BJ (cell line): ENCODE measurements around the gene TNIP1. TPM values are rescaled to one million over a fixed set of nuclear protein-coding genes. Genes with fewer than 3 reads are reported as not detected.
A peak's percentile ranks its signal among the peaks of the same experiment; 100 is the strongest.

ENCODE experiments used
- CTCF ChIA-PET: fragments of 350-600 bp; formaldehyde crosslinking; extraction: SDS; loops from one replicate; lab custom pipeline; 2021; ENCODE audit warnings: antibody characterized with exemption, inconsistent platforms; lab: Yijun Ruan, JAX
- POLR2A ChIA-PET: fragments of 300-600 bp; sonication (Branson Sonifier 250); formaldehyde crosslinking; extraction: SDS; loops from one replicate; lab custom pipeline; 2021; ENCODE audit warnings: antibody characterized with exemption; lab: Charles Lee
- DNase-seq: peaks from one replicate; pipeline ENCODE4 v3.0.0-alpha.2; 2011; ENCODE audit warnings: low read depth
- H3K27me3 ChIP-seq: 2 replicates; pipeline ENCODE4 v1.6.0; 2011; ENCODE audit warnings: low read length; ENCODE audit not compliant: control insufficient read depth, insufficient read depth
- H3K36me3 ChIP-seq: 2 replicates; pipeline ENCODE4 v1.5.1; 2011; ENCODE audit warnings: low read length; ENCODE audit not compliant: control insufficient read depth, insufficient read depth
- H3K4me3 ChIP-seq: 2 replicates; pipeline ENCODE4 v1.5.1; 2011; ENCODE audit warnings: low read depth, mild to moderate bottlenecking, control low read depth, low read length
- polyA plus RNA-seq: library from polyadenylated mRNA; depleted of rRNA; stranded (reverse); fragments of >200 nt; gene quantifications from 2 replicates; pipeline ENCODE4 v1.2.3, GENCODE V29; 2011
- TF ChIP-seq, protein P1 (sequence below): IDR thresholded peaks from 2 replicates; pipeline ENCODE4 v1.5.1; 2011; ENCODE audit warnings: low read depth, mild to moderate bottlenecking, control low read depth, inconsistent platforms, low read length, moderate library complexity; ENCODE audit not compliant: insufficient read depth

TNIP1 gene
- polyA plus RNA-seq, 1 experiment: 80.8 TPM

DNA sequence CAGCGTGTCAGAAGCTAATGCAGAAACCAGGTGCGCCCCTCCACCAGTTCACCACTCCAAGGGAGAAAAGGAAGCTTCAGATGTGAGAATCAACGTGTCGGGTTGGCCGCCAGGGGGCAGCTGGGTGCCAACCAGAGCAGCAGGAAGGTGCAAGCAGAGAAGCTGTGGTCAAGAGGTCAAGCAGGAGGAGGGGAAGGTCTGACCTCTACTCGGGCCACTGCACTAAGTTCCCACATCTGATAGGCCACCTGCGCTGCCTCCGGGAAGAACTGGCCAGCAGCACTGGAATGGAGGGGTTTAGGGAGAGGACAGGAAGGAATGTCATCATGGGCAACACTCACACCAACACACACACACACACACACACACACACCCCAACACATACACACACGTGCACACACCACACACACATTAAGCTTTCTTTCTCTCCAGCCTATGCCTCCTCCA lies 45.4 kb upstream of the TNIP1 start:
- no peak for DNase-seq
- Histone ChIP-seq H3K4me3 (no peak overlapping the region), H3K27me3 (no peaks in the 10 kb centered on the region), H3K36me3 (peaks cover 54% of the 10 kb centered on the region)
- TF ChIP-seq, protein P1, sequence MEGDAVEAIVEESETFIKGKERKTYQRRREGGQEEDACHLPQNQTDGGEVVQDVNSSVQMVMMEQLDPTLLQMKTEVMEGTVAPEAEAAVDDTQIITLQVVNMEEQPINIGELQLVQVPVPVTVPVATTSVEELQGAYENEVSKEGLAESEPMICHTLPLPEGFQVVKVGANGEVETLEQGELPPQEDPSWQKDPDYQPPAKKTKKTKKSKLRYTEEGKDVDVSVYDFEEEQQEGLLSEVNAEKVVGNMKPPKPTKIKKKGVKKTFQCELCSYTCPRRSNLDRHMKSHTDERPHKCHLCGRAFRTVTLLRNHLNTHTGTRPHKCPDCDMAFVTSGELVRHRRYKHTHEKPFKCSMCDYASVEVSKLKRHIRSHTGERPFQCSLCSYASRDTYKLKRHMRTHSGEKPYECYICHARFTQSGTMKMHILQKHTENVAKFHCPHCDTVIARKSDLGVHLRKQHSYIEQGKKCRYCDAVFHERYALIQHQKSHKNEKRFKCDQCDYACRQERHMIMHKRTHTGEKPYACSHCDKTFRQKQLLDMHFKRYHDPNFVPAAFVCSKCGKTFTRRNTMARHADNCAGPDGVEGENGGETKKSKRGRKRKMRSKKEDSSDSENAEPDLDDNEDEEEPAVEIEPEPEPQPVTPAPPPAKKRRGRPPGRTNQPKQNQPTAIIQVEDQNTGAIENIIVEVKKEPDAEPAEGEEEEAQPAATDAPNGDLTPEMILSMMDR: peak; percentile 85
- ChIA-PET POLR2A (no interaction called here), CTCF (interaction anchor here (0.7 to 24.0 kb wide), 32 partner anchors 9 to 126 kb away, joined by 3 to 519 read pairs (median 6); partner anchors contain the start of genes ANXA6 and CCDC69)

DNA sequence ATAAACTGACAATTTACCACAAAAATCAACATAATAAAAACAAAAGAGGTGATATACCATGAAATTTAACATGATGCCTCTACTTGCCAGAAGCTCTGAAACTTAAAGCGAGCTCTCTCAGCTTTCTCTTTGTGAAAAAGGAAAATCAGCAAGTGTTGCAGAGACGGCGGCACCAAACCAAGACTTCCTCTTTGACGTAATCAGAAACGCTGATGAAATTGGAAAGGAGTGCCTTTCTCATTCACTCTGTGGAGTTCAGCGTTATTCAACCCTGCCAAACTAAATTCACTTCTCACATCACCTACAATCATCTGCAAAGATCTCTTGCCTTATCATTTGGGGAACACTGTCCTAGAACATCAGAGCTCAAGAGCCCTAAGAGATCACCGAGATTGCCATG lies 44.6 kb upstream of the TNIP1 start:
- DNase-seq: no peak
- ChIA-PET POLR2A (no interaction called here), CTCF (interaction anchor here (0.7 to 24.0 kb wide), 26 partner anchors 9 to 125 kb away, joined by 3 to 519 read pairs (median 6); partner anchors contain the start of gene ANXA6)
- TF ChIP-seq, protein P1: no peak
- Histone ChIP-seq H3K36me3 (peaks cover 53% of the 10 kb centered on the region), H3K27me3 (no peaks in the 10 kb centered on the region), H3K4me3 (no peak overlapping the region)

DNA sequence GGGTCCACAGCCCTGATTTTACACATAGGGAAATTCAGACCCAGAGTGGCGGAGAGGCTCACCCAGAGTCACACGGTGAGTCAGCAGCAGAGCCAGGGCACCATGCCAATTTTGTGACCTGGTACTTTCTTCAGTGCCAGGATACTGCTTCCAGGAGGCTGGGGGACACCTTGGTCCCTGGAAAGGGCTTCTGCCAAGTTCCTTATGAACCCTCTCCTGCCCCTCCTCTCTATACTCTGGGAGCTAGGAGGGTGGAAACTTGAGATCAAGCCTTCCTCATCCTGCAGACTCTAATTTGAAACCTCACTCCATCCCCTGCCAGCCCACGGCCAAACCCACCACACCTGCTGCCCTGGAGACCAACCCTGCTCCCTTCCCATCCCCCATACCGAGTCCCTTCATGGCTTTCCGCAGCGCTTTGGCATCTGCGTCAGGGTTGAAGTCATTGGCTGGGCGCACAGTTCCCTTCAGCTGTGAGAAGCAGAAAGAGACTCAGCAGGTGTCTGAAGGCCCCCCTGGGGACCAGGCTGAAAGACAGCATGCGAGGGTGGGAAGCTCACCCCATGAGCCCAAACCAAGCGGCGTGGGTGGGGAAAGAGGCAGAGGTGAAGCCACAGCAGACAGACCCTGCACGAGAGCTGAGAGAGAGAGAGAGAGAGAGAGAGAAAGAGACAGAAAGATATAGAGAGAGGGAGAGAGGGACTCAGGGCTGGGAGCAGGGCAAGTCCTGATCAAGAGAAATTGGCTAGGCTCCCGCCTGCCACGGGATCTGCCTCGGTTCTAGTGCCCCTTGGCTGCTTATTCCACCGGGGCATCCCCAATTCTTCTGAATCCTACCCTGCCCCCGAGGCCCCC lies 43.3 kb upstream of the TNIP1 start:
- TF ChIP-seq, protein P1: no peak
- H3K27me3 ChIP-seq: no peaks in the 10 kb centered on the region
- H3K36me3 ChIP-seq: peaks cover 55% of the 10 kb centered on the region
- H3K4me3 ChIP-seq: no peak overlapping the region
- POLR2A ChIA-PET: no interaction called here
- CTCF ChIA-PET: interaction anchor here (1.0 to 24.0 kb wide), 8 partner anchors 9 to 122 kb away, joined by 3 to 519 read pairs (median 18); no protein-coding TSS in a partner anchor
- no peak for DNase-seq

DNA sequence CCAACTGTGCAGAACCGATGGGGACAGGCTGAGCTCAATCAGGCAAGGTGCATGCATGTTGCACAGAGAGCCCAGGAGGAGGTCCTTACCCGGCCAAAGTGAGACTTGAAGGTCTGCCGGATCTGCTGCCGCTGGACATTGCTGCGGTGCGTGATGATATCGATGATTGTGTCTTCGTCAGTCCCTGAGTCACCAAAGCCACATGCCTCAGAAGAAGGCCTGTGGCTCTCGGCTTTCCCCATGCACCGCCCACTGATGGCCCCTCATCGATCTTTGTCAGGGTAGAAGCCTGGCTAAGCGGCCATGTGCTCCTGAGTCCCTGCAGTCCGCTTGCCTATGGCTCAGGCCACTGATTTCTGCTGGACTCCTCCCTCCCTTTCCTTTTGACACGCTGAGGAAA lies 42.0 kb upstream of the TNIP1 start:
- POLR2A ChIA-PET: no interaction called here
- no peak overlapping the region for H3K4me3 ChIP-seq
- CTCF ChIA-PET: interaction anchor here (0.8 to 24.0 kb wide), 4 partner anchors 17 to 71 kb away, joined by 3 to 519 read pairs (median 98); no protein-coding TSS in a partner anchor
- no peak for DNase-seq
- TF ChIP-seq, protein P1: no peak
- H3K36me3 ChIP-seq: peaks cover 53% of the 10 kb centered on the region
- no peaks in the 10 kb centered on the region for H3K27me3 ChIP-seq

DNA sequence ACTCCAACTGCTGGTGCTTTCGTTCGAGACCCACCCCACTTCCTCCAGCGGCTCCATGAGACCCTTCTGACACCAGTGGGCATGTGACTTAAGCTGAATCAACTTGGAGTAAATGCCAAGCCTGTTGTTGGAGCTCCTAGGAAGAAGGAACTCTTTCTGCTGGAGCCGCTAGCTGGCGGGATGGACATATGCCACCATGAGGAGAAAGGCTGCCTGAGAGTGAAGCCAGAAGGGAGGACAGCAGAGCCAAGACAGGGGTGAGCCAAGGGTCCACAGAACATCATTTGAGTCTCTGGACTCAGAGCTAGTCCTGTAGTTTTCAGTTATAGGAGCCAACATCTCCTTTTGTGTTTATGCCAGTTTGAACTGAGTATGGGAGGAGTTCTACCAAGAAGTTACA lies 40.8 kb upstream of the TNIP1 start:
- no peak for DNase-seq
- H3K4me3 ChIP-seq: no peak overlapping the region
- peaks cover 60% of the 10 kb centered on the region for H3K36me3 ChIP-seq
- ChIA-PET POLR2A (no interaction called here), CTCF (interaction anchor here (3.0 to 24.0 kb wide), 3 partner anchors 20 to 70 kb away, joined by 11 to 519 read pairs (median 184); no protein-coding TSS in a partner anchor)
- H3K27me3 ChIP-seq: no peaks in the 10 kb centered on the region
- TF ChIP-seq, protein P1: no peak
